Epithelial cell of proximal tubule (primary cell): ENCODE data around the gene SNCG. TPM values are rescaled to one million over a fixed set of nuclear protein-coding genes. Genes with fewer than 3 reads are reported as not detected.

ENCODE experiments used
- DNase-seq: peaks from one replicate; pipeline ENCODE4 v3.0.0-alpha.2; 2011; ENCODE audit warnings: low read depth
- H3K4me3 ChIP-seq: 2 replicates; pipeline ENCODE4 v1.5.1; 2011; ENCODE audit warnings: low read depth, mild to moderate bottlenecking, low read length
- total RNA-seq: library from RNA; depleted of rRNA; stranded (reverse); fragments of >200 nt; gene quantifications from 2 replicates; pipeline ENCODE4 v1.2.3, GENCODE V29; 2015
- TF ChIP-seq, protein P1 (sequence below): conservative IDR thresholded peaks from 2 replicates; pipeline ENCODE4 v1.5.1; 2012; ENCODE audit warnings: low read depth, mild to moderate bottlenecking, low read length

The SNCG gene
- total RNA-seq, 1 donor from 2014 or later, result 30.0 TPM

DNA sequence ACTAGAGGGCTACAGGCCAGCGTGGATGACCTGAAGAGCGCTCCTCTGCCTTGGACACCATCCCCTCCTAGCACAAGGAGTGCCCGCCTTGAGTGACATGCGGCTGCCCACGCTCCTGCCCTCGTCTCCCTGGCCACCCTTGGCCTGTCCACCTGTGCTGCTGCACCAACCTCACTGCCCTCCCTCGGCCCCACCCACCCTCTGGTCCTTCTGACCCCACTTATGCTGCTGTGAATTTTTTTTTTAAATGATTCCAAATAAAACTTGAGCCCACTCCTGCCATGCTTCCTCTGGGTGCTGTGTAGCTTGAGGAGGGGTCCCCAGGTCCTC lies 4.5 kb downstream of the SNCG start:
- no peak for DNase-seq
- TF ChIP-seq, protein P1, sequence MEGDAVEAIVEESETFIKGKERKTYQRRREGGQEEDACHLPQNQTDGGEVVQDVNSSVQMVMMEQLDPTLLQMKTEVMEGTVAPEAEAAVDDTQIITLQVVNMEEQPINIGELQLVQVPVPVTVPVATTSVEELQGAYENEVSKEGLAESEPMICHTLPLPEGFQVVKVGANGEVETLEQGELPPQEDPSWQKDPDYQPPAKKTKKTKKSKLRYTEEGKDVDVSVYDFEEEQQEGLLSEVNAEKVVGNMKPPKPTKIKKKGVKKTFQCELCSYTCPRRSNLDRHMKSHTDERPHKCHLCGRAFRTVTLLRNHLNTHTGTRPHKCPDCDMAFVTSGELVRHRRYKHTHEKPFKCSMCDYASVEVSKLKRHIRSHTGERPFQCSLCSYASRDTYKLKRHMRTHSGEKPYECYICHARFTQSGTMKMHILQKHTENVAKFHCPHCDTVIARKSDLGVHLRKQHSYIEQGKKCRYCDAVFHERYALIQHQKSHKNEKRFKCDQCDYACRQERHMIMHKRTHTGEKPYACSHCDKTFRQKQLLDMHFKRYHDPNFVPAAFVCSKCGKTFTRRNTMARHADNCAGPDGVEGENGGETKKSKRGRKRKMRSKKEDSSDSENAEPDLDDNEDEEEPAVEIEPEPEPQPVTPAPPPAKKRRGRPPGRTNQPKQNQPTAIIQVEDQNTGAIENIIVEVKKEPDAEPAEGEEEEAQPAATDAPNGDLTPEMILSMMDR, result no peak

DNA sequence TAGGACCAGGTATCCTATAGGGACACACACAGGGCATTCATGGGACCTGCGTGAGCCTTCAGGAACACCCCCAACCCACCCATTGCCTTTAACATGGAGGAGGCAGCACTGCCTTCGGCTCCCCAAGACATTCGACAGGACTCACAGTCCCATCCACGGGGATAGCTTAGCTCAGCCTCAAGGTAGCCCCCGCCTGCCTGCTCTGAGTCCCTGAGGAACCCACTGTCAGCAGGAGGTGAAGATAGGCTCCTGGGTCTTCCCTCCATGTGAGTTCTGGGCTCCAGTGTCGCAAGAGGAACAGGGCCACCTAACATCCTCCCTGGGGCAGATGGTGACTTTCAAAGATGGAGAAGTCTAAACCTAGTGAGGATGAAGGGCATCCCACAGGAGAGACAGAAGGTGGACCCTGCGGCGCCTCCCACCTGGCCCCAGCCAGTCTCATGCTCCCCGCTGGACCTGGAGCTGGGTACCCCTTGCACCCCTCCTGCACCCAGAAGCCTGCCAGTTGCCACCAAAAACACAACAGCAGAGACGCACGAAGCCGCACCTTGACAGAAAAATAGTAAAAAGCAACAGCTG lies 5.0 kb downstream of the SNCG start:
- no peak overlapping the region for H3K4me3 ChIP-seq
- TF ChIP-seq, protein P1, result no peak
- no peak for DNase-seq

More for the DNA sequence above, 4.5 kb downstream of the SNCG start:
- H3K4me3 ChIP-seq, result no peak overlapping the region

DNA sequence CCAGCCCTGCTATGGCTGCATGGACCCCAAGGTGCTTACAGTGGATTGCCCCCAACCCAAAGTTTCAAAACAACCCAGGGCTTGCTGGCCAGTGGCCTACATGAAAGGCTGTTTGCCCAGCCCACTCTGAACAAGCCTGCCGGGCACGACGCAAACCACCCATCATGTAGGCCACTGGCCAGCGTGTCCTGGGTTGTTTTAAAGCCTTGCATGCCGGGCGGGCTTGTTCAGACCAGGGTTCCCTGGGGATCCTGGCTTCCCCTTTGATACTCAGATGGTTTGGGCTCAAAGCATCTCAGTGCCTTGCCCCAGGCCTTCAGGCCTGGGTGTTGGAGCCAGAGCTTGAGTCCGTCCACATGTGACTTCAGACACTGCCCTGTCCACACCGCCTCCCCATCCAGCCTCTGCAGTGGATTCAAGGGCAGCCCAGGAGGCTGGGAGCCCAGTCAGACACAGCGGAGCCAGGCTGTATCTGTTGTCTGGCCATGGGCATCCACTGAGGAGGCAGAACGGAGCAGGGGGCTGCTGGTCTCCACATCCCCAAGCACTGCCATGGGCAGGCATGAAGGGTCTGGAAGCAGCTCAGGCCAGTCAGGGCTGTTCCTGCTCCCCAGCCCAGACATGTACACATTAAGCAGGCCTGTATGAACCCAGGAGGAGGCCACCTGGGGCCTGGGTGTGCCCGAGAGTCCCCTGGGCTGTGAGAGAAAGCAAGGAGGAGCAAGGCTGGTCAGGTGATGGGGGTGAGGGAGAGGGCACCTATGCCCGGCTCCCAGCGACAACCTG lies 5.9 kb downstream of the SNCG start:
- TF ChIP-seq, protein P1, result no peak
- no peak overlapping the region for H3K4me3 ChIP-seq
- DNase-seq, result no peak

DNA sequence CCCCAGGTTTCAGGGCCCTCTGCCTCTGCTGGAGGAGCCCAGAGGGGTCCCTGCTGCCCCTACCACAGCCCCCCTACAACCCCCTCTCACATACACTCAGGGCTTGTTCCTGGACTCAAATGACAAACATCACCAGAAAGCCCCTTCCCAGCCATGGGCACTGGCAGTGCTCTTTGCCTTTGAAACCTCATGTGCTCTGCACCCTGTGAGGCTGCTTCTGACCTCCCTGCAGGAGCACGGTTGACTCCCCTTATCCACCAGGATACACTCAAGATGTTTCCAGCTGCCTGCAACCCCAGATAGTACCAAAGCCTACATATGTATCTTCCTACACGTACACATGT lies 6.4 kb downstream of the SNCG start:
- no peak for DNase-seq
- no peak overlapping the region for H3K4me3 ChIP-seq

DNA sequence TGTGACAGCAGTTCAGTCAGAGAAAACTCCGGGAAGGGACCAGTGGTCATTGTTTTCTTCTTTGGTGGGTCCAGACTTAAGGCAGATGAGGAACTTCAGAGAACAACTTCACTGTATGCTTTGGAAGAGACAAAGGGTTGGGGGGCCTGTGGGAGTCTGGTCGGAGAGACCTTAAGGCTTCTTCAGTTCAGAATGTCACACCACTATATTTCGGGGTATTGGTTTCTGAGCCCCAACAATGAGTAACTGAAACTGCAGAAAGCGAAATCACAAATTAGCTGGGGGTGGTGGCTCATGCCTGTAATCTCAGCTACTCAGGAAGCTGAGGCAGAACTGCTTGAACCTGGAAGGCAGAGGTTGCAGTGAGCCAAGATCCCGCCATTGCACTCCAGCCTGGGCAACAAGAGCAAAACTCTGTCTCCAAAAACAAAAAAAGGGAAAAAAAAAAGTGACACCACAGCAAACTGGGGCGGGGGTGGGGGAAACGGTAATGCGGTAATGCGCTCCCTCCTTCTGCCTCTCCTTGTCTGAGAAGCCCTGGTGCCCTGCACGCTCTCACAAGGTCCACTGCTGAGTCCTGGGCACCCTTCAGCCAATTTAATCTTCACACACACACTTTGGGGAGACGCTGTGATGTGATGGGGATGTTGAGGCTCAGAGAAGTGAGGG lies 7.7 kb downstream of the SNCG start:
- no peak for DNase-seq
- no peak overlapping the region for H3K4me3 ChIP-seq
- TF ChIP-seq, protein P1, result no peak

More for the DNA sequence above, 6.4 kb downstream of the SNCG start:
- TF ChIP-seq, protein P1, result no peak

DNA sequence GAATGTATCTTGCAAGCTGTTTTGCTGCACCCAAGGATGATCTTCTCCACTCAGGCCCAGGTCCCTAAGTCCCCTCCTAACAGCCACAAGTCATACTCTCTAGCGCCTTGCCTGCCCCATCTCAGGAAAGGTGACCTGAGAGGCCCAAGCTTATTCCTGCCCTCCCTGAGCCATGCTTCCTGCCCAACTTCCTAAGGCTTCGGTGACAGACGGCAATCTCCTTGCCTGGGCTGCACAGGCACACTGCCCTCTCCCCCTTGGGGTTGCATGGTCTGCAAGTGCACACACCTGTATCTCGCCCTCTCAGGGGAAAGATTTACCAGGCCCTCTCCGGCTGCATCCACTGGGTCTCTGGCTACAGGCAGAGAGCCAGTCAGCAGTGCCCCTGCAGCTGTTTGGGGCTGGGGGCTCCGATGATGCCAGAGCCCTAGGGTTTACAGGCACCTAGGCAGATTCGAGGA lies 9.1 kb downstream of the SNCG start:
- TF ChIP-seq, protein P1, result no peak
- no peak overlapping the region for H3K4me3 ChIP-seq
- no peak for DNase-seq
